WERI-Rb-1 (cell line): ENCODE measurements around the gene ETV4.

Source experiments
- DNase-seq: peaks from one replicate; pipeline ENCODE4 v3.0.0-alpha.2; 2020
- H3K27ac ChIP-seq: fragments of 250-450 bp; sonication (Bioruptor Pico); 2 replicates; pipeline ENCODE4 v1.5.1; 2020; ENCODE audit warnings: mild to moderate bottlenecking, moderate library complexity
- H3K27me3 ChIP-seq: fragments of 250-450 bp; sonication (Bioruptor Pico); 2 replicates; pipeline ENCODE4 v1.5.1; 2021; ENCODE audit warnings: mild to moderate bottlenecking, low read depth, moderate library complexity; ENCODE audit not compliant: insufficient read depth, severe bottlenecking
- H3K36me3 ChIP-seq: fragments of 250-450 bp; sonication (Bioruptor Pico); 2 replicates; pipeline ENCODE4 v1.5.1; 2020; ENCODE audit warnings: mild to moderate bottlenecking, moderate library complexity
- H3K4me3 ChIP-seq: 2 replicates; pipeline ENCODE4 v1.5.1; 2011; ENCODE audit warnings: low read depth, mild to moderate bottlenecking, control low read depth, low read length
- H3K9me3 ChIP-seq: fragments of 250-450 bp; sonication (Bioruptor Pico); 2 replicates; pipeline ENCODE4 v1.5.1; 2021; ENCODE audit warnings: mild to moderate bottlenecking, moderate library complexity; ENCODE audit not compliant: severe bottlenecking
- CTCF ChIP-seq: IDR thresholded peaks from 2 replicates; pipeline ENCODE4 v1.5.1; 2011; ENCODE audit warnings: low read depth, mild to moderate bottlenecking, control low read depth, inconsistent platforms, low read length

ETV4 gene

GRCh38 chr17:43550754-43551153, 4.6 kb upstream of the ETV4 start:
- Histone ChIP-seq H3K36me3 (no peaks in the 10 kb centered on the region), H3K27ac (no peak overlapping the region), H3K4me3 (no peak overlapping the region), H3K9me3 (no peaks in the 10 kb centered on the region), H3K27me3 (peaks cover 14% of the 10 kb centered on the region)
- TF ChIP-seq CTCF: no peak
- no peak for DNase-seq

- no peak for DNase-seq
These were observed 3.4 kb upstream of the ETV4 start for GRCh38 chr17:43549496-43549895.

GRCh38 chr17:43548689-43549379, 2.7 kb upstream of the ETV4 start:
- no peak for TF ChIP-seq CTCF
- peaks cover 34% of the 10 kb centered on the region for H3K27me3 ChIP-seq
- no peaks in the 10 kb centered on the region for H3K9me3 ChIP-seq
- no peak overlapping the region for H3K4me3 ChIP-seq
- no peak for DNase-seq
- no peaks in the 10 kb centered on the region for H3K36me3 ChIP-seq
- H3K27ac ChIP-seq: no peak overlapping the region

More at GRCh38 chr17:43549496-43549895, 3.4 kb upstream of the ETV4 start:
- no peak overlapping the region for H3K4me3 ChIP-seq
- H3K27me3 ChIP-seq: peaks cover 27% of the 10 kb centered on the region
- H3K36me3 ChIP-seq: no peaks in the 10 kb centered on the region
- H3K9me3 ChIP-seq: no peaks in the 10 kb centered on the region
- TF ChIP-seq CTCF: no peak
- H3K27ac ChIP-seq: no peak overlapping the region

GRCh38 chr17:43547659-43548256, 1.6 kb upstream of the ETV4 start:
- H3K4me3 ChIP-seq: no peak overlapping the region
- H3K36me3 ChIP-seq: no peaks in the 10 kb centered on the region
- TF ChIP-seq CTCF: no peak
- H3K27me3 ChIP-seq: peaks cover 42% of the 10 kb centered on the region
- no peaks in the 10 kb centered on the region for H3K9me3 ChIP-seq
- DNase-seq: no peak
- no peak overlapping the region for H3K27ac ChIP-seq

- no peak for DNase-seq
- no peak overlapping the region for H3K27ac ChIP-seq
- H3K36me3 ChIP-seq: no peaks in the 10 kb centered on the region
- H3K27me3 ChIP-seq: peaks cover 48% of the 10 kb centered on the region
- no peaks in the 10 kb centered on the region for H3K9me3 ChIP-seq
- H3K4me3 ChIP-seq: no peak overlapping the region
- TF ChIP-seq CTCF: no peak
These were observed 1.0 kb upstream of the ETV4 start for GRCh38 chr17:43547189-43547550.

GRCh38 chr17:43545383-43545632, 832 bp downstream of the ETV4 start:
- Histone ChIP-seq H3K9me3 (no peaks in the 10 kb centered on the region), H3K27ac (no peak overlapping the region), H3K27me3 (peaks cover 55% of the 10 kb centered on the region), H3K36me3 (no peaks in the 10 kb centered on the region), H3K4me3 (peak overlapping the region; percentile 49)
- TF ChIP-seq CTCF: no peak
- no peak for DNase-seq
